ENCODE results near the gene GPR176.
A peak's percentile ranks its signal among the peaks of the same experiment; 100 is the strongest.
"Not testable (repeated sequence)": the region's sequence is repeated elsewhere in the genome, so short reads cannot be mapped to it uniquely, and the experiment has no call there.

GPR176 gene

GRCh38 chr15:39852250-39852649 is 67.8 kb downstream of the GPR176 start:
- DNase-seq, result no peak

- no peak for DNase-seq
These were observed 68.5 kb downstream of the GPR176 start for GRCh38 chr15:39851500-39852092.

DNA sequence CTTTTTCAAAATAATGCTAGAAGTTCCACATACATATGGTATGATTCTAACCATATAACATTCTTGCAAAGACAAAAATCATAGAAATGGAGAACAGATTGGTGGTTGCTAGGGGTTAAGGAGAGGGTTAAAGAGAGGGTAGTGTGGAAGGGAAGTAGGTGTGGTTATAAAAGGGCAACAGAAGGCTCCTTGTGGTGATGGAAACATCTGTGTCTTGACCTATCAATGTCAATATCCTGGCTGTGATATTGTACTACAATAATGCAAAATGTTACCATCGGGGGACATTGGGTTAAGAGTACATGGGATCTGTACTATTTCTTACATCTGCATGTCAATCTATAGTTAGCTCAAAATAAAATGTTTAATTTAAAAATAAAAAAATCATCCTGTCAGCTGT is 69.6 kb downstream of the GPR176 start:
- DNase-seq, result no peak

- DNase-seq, result no peak
These were observed 74.0 kb downstream of the GPR176 start for GRCh38 chr15:39846108-39846507.

GRCh38 chr15:39845582-39845981 is 74.5 kb downstream of the GPR176 start:
- no peak for DNase-seq

DNA sequence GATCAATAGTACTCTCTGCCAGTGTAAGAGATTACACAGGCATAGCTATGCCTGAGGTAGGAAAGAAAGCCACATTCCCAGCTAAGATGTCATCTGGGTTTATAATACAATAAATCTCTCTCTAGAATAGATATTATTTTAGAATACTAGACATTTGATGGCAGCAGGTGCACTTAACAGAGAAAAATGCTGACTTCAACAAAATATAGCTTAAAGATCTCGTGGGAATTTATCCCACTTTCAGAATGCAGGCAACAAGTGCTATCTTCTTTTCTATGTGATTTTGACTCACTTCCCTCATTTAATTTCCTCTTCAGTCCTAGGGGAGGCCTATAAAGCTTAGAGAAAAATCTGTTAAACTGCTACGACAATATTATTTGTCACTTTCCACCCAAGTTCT is 76.5 kb downstream of the GPR176 start:
- DNase-seq, result no peak

GRCh38 chr15:39837454-39837853 is 82.6 kb downstream of the GPR176 start:
- no peak for DNase-seq

- DNase-seq, result peak; percentile 75
These were observed 84.5 kb downstream of the GPR176 start for GRCh38 chr15:39835550-39835949.

DNA sequence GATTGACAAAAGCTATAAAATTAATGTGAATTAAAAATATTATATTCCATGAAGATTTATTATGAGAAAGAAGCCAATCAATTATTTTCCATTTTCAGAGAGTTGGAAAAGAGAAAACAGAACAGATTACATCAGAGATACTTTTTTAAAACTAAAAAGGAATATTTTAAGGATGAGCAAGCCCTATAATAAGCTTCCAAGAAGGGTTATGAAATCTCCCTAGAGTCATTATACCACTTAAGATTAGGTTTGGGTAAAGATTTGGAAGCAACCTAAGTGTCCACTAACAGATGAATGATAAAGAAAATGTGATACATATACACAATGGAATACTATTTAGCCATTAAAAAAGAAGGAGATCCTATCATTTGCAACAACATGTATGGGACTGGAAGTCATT is 85.8 kb downstream of the GPR176 start:
- DNase-seq, result no peak

GRCh38 chr15:39833515-39833981 is 86.5 kb downstream of the GPR176 start:
- peak; percentile 10 for DNase-seq

GRCh38 chr15:39830166-39830565 is 89.9 kb downstream of the GPR176 start:
- DNase-seq, result peak; percentile 34

- DNase-seq, result peak; percentile 12
These were observed 91.6 kb downstream of the GPR176 start for GRCh38 chr15:39828374-39828931.

- DNase-seq, result no peak
These were observed 93.1 kb downstream of the GPR176 start for GRCh38 chr15:39826975-39827374.

GRCh38 chr15:39823634-39824033 is 96.4 kb downstream of the GPR176 start:
- DNase-seq, result no peak

GRCh38 chr15:39820050-39820602 is 99.9 kb downstream of the GPR176 start:
- DNase-seq, result no peak

DNA sequence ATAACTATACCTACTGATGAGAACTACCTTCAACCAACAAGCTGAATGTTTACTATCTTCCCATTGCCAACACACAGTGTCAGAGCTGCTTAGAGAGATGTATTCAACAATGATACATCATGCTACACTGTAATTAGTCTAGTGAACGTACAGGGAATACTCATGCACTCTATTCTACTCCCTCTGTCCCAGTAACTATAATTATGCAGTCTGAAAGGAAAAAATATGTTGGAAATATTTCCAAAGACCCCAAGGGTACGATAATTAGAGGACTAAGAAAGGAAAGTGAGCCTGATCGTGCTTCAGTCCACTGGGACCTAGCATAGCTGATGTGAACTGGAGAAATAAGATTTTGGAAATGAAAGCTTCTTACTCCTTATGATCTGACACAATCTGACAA is 100.5 kb downstream of the GPR176 start:
- no peak for DNase-seq

DNA sequence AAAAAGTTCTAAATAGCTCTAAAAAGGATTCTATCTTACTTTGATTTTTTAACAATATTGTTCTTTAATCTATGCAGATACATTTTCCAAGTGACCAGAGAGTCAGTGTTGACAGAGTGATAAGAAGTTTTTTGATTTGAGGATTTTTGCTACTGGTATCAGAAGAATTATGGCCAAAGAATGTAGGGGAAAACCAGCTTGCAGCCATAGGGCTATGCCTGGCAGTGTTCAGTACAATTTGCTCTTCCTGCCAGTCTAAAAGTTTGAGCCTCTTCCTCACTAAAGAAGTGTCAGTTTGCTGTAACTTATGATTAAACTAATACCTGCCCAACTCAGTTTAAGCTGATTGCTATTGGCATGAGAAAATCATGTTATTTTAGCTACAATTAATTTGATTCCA is 102.2 kb downstream of the GPR176 start:
- DNase-seq, result no peak

DNA sequence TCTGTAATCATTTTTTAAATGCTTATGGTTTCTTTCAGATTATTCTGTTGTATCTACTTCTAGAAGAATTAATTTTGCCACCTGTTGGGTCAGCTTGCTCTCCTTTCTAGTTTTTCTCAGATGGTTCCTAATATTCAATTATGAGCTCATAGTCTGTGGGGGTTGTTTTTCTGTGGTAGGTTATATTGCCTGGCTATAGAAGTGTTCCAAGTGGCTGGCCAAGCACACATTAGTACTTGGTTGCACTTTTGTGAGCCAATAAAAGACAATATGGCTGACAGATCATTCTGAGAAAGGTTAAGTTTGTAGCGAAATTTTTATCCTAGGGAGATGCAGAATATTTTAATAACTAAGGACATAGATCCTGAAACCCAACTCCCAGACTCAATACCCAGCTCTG is 105.6 kb downstream of the GPR176 start:
- DNase-seq, result no peak

DNA sequence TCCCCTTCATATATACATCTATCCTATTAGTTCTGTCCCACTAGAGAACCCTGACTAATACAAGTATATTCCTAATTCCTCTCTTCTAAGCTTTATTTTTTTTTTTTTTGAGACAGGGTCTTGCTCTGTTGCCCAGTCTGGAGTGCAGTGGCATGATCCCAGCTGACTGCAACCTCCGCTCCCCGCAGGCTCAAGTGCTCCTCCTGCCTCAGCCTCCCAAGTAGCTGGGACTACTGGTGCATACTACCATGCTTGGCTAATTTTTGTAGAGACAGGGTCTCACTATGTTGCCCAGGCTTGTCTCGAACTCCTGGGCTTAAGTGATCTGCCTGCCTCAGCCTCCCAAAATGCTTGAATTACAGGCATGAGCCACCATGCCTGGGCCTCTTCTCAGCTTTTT is 107.4 kb downstream of the GPR176 start:
- not testable (repeated sequence) for DNase-seq

- no peak for DNase-seq
These were observed 111.2 kb downstream of the GPR176 start for GRCh38 chr15:39808909-39809308.

DNA sequence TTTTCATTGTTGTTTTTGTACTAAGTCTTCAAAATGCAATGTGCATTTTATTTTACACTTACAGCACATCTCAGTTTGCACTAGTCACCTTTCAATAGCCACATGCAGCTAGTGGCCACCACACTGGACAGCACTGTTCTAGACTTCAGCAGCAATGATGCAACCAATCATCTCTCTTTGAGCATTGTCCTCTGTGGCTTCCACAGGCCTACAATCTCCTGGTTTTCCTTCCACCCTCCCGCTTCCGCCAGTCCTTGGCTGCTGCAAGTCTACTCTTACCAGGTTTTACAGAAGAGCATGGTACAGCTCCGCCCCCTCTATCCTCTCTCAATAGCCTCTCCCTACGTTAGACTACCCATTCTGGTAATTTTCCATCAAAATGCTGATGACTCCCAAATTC is 112.3 kb downstream of the GPR176 start:
- no peak for DNase-seq

- DNase-seq, result no peak
These were observed 116.0 kb downstream of the GPR176 start for GRCh38 chr15:39804026-39804425.

GRCh38 chr15:39803016-39803415 is 117.0 kb downstream of the GPR176 start:
- DNase-seq, result no peak

- peak; percentile 77 for DNase-seq
These were observed 118.3 kb downstream of the GPR176 start for GRCh38 chr15:39801641-39802309.
